ENCODE results near the gene RYR1.

DNA sequence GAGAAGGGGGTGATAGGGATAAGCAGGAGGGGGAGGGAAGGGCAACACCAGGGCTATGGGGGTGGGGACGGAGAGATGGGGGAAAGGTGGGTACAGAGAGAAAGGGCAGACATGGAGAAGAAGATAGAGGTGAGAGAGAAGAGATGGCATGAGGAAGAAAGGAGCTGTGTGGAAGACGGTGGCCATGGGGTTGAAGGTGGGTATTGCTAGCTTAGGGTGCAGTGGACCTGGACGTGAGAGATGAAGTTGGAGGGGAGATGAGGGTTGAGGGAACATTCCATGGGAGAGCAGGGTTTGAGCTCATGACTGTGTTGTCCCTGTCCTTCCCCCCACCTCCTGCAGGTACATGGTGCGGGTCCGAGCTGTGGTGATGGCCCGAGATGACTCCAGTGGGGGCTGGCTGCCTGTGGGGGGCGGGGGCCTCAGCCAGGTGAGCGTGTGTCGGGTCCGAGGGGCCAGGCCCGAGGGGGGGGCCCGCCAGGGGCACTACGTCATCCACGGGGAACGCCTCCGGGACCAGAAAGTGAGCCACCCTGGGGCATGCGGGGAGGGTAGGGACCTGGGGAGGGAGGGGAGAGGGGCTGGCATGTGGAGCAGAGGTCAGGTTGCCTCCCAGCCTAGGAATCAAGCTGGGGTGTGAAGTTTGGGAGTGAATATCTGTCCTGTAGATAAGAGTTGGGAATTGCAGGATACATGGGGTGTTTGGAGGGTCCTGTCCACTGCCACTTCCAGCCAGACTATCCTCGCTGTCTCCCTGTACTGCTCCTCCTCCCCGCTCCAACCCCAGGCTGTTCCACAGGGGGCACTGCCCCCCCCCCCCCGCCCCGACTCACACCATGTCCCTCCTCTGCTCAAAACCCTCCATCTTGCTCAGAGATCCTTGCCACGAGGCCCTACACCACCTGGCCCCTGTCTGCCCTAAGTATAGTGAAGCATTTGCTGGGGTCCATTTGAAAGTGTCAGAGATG is 43.2 kb upstream of the RYR1 start:
- TF ChIP-seq, protein P1, sequence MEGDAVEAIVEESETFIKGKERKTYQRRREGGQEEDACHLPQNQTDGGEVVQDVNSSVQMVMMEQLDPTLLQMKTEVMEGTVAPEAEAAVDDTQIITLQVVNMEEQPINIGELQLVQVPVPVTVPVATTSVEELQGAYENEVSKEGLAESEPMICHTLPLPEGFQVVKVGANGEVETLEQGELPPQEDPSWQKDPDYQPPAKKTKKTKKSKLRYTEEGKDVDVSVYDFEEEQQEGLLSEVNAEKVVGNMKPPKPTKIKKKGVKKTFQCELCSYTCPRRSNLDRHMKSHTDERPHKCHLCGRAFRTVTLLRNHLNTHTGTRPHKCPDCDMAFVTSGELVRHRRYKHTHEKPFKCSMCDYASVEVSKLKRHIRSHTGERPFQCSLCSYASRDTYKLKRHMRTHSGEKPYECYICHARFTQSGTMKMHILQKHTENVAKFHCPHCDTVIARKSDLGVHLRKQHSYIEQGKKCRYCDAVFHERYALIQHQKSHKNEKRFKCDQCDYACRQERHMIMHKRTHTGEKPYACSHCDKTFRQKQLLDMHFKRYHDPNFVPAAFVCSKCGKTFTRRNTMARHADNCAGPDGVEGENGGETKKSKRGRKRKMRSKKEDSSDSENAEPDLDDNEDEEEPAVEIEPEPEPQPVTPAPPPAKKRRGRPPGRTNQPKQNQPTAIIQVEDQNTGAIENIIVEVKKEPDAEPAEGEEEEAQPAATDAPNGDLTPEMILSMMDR (IDR thresholded peaks at IDR 0.05), result no peak
- TF ChIP-seq POLR2A (IDR thresholded peaks at IDR 0.05), result no peak

All from thyroid gland (tissue), 4 donors.